Tibial nerve (tissue), 4 donors: ENCODE measurements around the gene RAMAC. TPM values are rescaled to one million over a fixed set of nuclear protein-coding genes. Genes with fewer than 3 reads are reported as not detected.
"Not testable (repeated sequence)": the region's sequence is repeated elsewhere in the genome, so short reads cannot be mapped to it uniquely, and the experiment has no call there.

Experiments
- DNase-seq, 2 donors: peaks; one replicate each; pipeline ENCODE4 v3.0.0-alpha.2; 2019; ENCODE audit warnings: low spot score in 2 of 2
- H3K27ac ChIP-seq, 4 donors: fragments of 200-600 bp; sonication (generic) in 3 of 4; one replicate each; pipeline ENCODE4 v1.5.1; 2017 to 2019; ENCODE audit warnings: mild to moderate bottlenecking in 1 of 4
- H3K27me3 ChIP-seq, 2 donors: fragments of 200-600 bp; sonication (generic) in 1 of 2; one replicate each; pipeline versions ENCODE4 v1.5.1 to v1.6.0; 2017 to 2019
- H3K36me3 ChIP-seq, 3 donors: fragments of 200-600 bp; sonication (generic); one replicate each; pipeline ENCODE4 v1.5.1; 2018 to 2019
- H3K4me1 ChIP-seq, 4 donors: fragments of 200-600 bp; sonication (generic) in 3 of 4; one replicate each; pipeline ENCODE4 v1.5.1; 2017 to 2019
- H3K4me3 ChIP-seq, 4 donors: fragments of 200-600 bp; sonication (generic) in 3 of 4; one replicate each; pipeline ENCODE4 v1.5.1; 2017 to 2019; ENCODE audit warnings: mild to moderate bottlenecking in 1 of 4, moderate library complexity in 1 of 4
- H3K9me3 ChIP-seq, 4 donors: fragments of 200-600 bp; sonication (generic) in 3 of 4; one replicate each; pipeline ENCODE4 v1.5.1; 2017 to 2019
- EP300 ChIP-seq, 2 donors: sonication (generic); formaldehyde crosslinking; IDR thresholded peaks; one replicate each; pipeline ENCODE4 v1.6.1; 2017; ENCODE audit warnings: antibody characterized with exemption in 2 of 2, mild to moderate bottlenecking in 1 of 2
- POLR2A ChIP-seq, 2 donors: fragments of 450-650 bp; IDR thresholded peaks; one replicate each; pipeline ENCODE4 v1.6.1; 2017; ENCODE audit warnings: antibody characterized with exemption in 2 of 2, mild to moderate bottlenecking in 2 of 2, moderate library complexity in 2 of 2
- WGBS, 2 donors: methylation state at CpG; one replicate each; pipeline ENCODE4 v1.1.5; 2018; 5-methylcytosine and 5-hydroxymethylcytosine counted together
- total RNA-seq, 4 donors: library from RNA; depleted of rRNA; stranded (reverse); fragments of >200 nt; gene quantifications; one replicate each; pipeline ENCODE4 v1.1.0, GENCODE V29; 2016
- TF ChIP-seq, protein P1 (sequence below), 5 experiments: fragments of 200-600 bp in 3 of 5; fragments of 450-650 bp in 2 of 5; sonication (generic) in 3 of 5; IDR thresholded peaks; one replicate each; pipeline ENCODE4 v1.5.1; 2016 to 2019; ENCODE audit warnings: antibody characterized with exemption in 5 of 5, mild to moderate bottlenecking in 3 of 5, moderate library complexity in 2 of 5

RAMAC gene
- total RNA-seq, 4 donors from 2014 or later, result 6.9 to 20.4 (median 15.8) TPM

DNA sequence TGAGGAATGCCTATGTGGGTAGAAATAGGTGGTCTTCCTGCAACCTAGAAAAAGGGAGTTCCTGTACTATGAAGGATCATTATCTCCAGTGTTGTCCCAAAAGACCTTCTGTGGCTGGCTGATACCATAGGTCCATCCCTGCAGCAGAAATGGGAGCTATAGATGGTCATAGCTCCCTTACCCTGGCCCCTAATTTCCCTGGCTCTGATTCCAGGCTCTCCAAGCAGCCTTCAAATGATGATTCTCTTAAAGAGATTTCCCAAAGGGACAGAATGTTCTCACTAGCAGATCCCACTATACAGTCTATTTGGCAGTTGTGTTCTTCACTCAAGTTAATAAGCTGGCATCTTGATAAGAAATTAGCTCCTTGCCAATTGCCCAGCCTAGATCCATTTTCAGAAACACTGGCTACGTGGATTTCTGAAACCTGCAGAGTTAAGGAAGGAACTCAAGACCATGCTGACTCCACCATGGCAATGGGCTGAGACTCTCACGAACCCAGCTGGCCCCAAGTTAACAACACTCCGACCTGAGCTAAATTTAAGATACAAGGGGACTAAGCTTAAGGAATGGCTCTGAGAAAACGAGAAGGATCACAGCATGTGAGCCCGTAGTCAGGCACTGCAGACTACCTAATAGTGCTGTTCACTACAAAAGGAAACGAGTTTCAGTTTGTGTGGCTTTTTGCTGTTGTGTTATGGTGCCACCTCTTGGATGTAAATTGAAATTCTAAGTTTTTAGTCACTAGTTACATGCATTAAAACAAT lies 14.1 kb downstream of the RAMAC start:
- Histone ChIP-seq H3K36me3 (peaks cover 0 to 22% (median 0%) of the 10 kb centered on the region in 3 donors), H3K4me3 (peak overlapping the region in 2 of 4 donors; percentile 8 to 10), H3K4me1 (peaks cover 0 to 6% (median 3%) of the 10 kb centered on the region in 4 donors), H3K9me3 (no peaks in the 10 kb centered on the region), H3K27me3 (no peaks in the 10 kb centered on the region), H3K27ac (peak overlapping the region in 1 of 4 donors; percentile 75)
- WGBS, 2 donors, result 9 to 15% methylated on average over 6 of the region's 6 CpGs
- DNase-seq, result no peak
- TF ChIP-seq EP300 (IDR thresholded peaks at IDR 0.05) (no peak), POLR2A (IDR thresholded peaks at IDR 0.05) (no peak)
- TF ChIP-seq, protein P1, sequence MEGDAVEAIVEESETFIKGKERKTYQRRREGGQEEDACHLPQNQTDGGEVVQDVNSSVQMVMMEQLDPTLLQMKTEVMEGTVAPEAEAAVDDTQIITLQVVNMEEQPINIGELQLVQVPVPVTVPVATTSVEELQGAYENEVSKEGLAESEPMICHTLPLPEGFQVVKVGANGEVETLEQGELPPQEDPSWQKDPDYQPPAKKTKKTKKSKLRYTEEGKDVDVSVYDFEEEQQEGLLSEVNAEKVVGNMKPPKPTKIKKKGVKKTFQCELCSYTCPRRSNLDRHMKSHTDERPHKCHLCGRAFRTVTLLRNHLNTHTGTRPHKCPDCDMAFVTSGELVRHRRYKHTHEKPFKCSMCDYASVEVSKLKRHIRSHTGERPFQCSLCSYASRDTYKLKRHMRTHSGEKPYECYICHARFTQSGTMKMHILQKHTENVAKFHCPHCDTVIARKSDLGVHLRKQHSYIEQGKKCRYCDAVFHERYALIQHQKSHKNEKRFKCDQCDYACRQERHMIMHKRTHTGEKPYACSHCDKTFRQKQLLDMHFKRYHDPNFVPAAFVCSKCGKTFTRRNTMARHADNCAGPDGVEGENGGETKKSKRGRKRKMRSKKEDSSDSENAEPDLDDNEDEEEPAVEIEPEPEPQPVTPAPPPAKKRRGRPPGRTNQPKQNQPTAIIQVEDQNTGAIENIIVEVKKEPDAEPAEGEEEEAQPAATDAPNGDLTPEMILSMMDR (IDR thresholded peaks at IDR 0.05), result peak in 4 of 5 experiments; percentile 25 to 57 (median 30)

DNA sequence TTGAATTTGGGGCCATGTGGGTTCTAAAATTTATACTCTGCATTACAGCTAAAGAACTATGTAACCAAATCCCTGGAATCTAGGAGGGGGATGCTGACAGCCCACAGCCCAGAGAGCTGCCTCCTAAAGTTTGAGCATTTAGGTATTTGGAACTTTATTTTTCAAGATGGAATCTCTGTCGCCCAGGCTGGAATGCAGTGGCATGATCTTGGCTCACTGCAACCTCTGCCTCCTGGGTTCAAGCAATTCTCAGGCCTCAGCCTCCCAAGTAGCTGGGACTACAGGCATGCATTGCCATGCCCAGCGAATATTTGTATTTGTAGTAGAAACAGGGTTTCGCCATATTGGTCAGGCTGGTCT lies 14.6 kb downstream of the RAMAC start:
- peaks cover 0 to 27% (median 0%) of the 10 kb centered on the region in 3 donors for H3K36me3 ChIP-seq
- not testable (repeated sequence) for H3K9me3 ChIP-seq, H3K4me3 ChIP-seq, DNase-seq, H3K27ac ChIP-seq, H3K27me3 ChIP-seq, H3K4me1 ChIP-seq
- 96 to 97% methylated on average over 3 of the region's 3 CpGs for WGBS, 2 donors

DNA sequence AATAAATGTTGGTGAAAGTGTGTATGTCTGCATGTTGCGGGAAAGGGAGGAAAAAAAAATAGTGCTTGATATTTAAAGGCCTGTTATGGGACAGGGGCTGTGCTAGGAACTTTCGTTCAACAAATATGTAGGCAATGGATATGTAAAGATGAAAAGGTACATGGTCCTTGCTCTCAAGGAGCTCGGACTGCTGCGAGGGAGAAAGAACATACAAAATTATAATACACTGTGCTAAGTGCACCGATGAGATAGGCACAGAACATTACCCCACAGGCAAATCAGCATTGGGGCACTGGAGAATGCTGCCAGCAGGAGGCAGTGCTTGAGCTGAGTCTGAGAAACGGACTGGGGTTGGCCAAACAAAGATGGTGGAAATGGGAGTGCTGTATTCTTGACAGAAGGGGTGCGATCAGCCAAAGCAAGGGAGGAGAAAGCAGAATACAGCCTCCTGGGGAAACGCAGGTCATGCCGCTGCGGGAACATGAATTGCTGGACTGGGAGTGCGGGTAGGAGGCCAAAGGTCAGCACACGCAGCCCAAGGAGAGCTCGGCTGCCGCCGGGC lies 24.8 kb downstream of the RAMAC start:
- WGBS, 2 donors, result 9 to 10% methylated on average over 13 to 15 of the region's 15 CpGs
- Histone ChIP-seq H3K4me3 (peak overlapping the region; percentile 88 to 98 (median 92)), H3K36me3 (peaks cover 0 to 36% (median 15%) of the 10 kb centered on the region in 3 donors), H3K9me3 (no peaks in the 10 kb centered on the region), H3K27ac (peak overlapping the region; percentile 46 to 86 (median 84)), H3K4me1 (peaks cover 5 to 46% (median 19%) of the 10 kb centered on the region in 4 donors), H3K27me3 (no peaks in the 10 kb centered on the region)
- peak; percentile 18 to 73 for DNase-seq
- TF ChIP-seq POLR2A (IDR thresholded peaks at IDR 0.05) (no peak), EP300 (IDR thresholded peaks at IDR 0.05) (no peak)
- TF ChIP-seq, protein P1 (IDR thresholded peaks at IDR 0.05), result peak; percentile 44 to 56 (median 52)

DNA sequence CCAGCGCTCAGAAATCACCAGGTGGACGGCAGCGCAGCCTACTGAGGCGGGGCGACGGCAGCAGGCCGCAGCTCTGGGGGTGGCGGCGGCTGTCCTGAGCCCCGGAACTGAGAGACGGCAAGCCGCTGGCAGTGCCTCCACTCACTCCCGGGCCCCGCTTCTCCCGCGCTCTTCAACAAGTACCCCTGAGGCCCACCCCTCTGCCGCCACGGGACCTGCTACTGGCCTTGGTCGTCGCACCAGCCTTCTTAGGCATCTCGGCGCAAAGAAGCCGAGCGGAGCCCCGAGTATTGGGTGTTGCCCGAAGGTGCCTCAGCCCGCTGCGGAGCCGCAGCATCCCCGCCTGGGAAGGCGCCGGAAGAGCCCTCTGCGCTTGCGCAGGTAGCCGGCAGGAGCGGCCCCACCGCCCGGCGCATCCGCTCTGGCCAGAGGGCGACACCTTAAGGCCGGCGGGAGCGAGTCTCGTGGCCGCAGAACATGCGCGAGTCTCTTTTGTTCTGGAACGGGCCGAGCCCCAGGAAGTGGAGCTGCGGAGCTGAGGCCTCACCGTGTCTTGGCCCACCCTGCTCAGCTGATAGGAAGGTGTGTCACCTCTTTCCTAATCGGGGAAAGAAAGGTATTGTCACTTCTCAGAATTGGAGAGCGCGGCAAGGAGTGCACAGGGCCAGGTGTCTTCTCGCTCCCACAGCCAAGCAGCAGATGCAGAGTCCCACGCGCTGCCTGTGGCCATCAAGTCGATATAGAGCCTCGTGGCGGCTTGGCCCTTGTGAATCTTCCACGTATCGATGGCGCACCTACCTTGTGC lies 25.5 kb downstream of the RAMAC start, which contains the start of gene C15orf40:
Gene C15orf40, minus strand, starts transcription at position 369 of the 805 bp plus-strand sequence. Its CDS starts 32 bp downstream, at position 337.
- H3K27me3 ChIP-seq, result no peaks in the 10 kb centered on the region
- H3K36me3 ChIP-seq, result peaks cover 0 to 37% (median 15%) of the 10 kb centered on the region in 3 donors
- peak within 1 kb of the TSS; percentile 88 to 98 (median 92) for H3K4me3 ChIP-seq
- H3K27ac ChIP-seq, result peak within 1 kb of the TSS; percentile 46 to 86 (median 84)
- H3K9me3 ChIP-seq, result no peaks in the 10 kb centered on the region
- WGBS, 2 donors, result 2 to 6% methylated on average over 26 to 32 of the region's 64 CpGs
- TF ChIP-seq, protein P1 (IDR thresholded peaks at IDR 0.05), result peak; percentile 48 to 91 (median 81)
- TF ChIP-seq POLR2A (IDR thresholded peaks at IDR 0.05) (peak; percentile 59 to 69), EP300 (IDR thresholded peaks at IDR 0.05) (peak; percentile 45 to 93)
- DNase-seq, result peak; percentile 73 to 76
- peaks cover 5 to 50% (median 19%) of the 10 kb centered on the region in 4 donors for H3K4me1 ChIP-seq

DNA sequence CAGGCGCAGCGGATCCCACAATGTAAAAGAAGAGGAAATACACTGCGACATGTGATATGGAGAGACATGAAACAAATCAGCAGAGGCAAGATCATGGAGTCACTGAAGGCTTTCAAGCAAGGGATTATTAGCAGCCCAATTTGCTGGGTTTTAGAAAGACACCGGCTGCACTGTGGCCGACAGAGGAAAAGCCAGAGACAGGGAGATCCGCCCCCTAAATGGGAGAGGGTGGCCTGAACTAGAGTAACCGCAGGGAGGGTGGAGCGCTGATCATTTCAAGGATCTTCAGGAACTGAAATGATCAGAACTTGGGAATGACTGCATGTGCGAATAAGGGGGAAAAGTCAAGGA lies 26.0 kb downstream of the RAMAC start:
- WGBS, 2 donors, result 40 to 77% methylated on average over 9 of the region's 9 CpGs
- H3K27ac ChIP-seq, result peak overlapping the region; percentile 46 to 86 (median 84)
- TF ChIP-seq EP300 (IDR thresholded peaks at IDR 0.05) (no peak), POLR2A (IDR thresholded peaks at IDR 0.05) (no peak)
- TF ChIP-seq, protein P1 (IDR thresholded peaks at IDR 0.05), result no peak

More for the DNA sequence above, 26.0 kb downstream of the RAMAC start:
- no peaks in the 10 kb centered on the region for H3K27me3 ChIP-seq
- peak overlapping the region; percentile 88 to 98 (median 92) for H3K4me3 ChIP-seq
- peaks cover 5 to 56% (median 19%) of the 10 kb centered on the region in 4 donors for H3K4me1 ChIP-seq
- H3K9me3 ChIP-seq, result no peaks in the 10 kb centered on the region
- H3K36me3 ChIP-seq, result peaks cover 0 to 34% (median 15%) of the 10 kb centered on the region in 3 donors
- no peak for DNase-seq
